HUDEP-2 (cell line): ENCODE data around the gene NDST3.

Experiments
- DNase-seq, 76 experiments: peaks; one replicate each; lab custom pipeline; 2025; ENCODE audit not compliant: unreplicated experiment in 76 of 76; lab: John Stamatoyannopoulos, UW

NDST3 gene

DNA sequence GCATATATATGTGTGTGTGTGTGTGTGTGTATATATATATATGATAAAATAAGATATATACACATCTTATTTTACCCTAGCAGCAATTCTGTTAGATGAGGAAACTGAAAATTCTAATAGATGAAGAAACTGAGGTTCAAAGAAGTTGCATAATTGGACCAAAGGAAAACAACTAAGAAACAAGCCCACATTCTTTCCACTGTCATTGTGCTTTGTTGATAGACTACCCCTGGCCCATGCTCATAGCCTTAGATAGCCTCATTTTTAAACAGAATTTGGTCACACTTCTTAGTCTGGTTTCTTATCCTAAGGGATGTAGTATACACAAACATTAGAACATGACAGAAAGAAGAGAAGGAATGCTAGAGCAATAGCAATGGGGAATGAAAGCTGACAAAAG is 138.8 kb downstream of the NDST3 start:
- DNase-seq, result no peak

DNA sequence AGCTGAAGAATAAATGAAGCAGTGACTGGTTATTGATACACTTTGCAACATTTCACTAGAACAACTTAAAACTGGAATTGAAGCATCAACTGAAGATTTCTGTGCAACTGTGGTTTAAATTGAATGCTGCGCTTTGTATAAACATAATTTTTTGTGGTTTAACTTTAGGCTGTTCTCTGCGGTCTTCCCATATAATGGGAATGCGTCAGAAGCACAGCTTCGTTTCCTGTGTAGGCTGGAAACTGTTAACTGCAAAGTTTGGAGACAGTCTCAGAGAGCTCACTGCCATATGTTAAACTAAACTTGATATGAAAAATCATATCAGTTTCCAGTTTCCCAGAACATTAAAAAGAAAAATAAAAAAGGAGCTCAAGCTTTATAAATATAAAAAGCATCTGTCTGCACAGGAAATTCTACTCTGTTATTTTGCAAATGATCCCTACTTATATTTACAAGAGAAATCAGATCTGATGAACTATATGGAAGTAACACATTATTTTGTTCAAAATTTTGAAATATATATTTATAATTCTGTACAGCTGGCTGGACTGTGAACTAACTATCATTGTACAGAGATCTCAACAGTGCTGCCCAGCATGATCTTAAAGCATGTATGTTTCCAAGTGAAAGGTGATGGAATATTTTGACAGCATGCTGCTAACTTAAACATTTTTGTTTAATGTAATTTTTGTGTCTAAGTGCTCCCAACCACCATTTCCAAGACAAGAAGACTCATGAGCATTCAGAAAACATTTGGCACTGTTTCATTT is 139.9 kb downstream of the NDST3 start:
- DNase-seq, result no peak

- peak in 20 of 76 experiments; percentile 1 to 49 (median 18) for DNase-seq
Measured at GRCh38 chr4:118175506-118175905, 141.2 kb downstream of the NDST3 start.

DNA sequence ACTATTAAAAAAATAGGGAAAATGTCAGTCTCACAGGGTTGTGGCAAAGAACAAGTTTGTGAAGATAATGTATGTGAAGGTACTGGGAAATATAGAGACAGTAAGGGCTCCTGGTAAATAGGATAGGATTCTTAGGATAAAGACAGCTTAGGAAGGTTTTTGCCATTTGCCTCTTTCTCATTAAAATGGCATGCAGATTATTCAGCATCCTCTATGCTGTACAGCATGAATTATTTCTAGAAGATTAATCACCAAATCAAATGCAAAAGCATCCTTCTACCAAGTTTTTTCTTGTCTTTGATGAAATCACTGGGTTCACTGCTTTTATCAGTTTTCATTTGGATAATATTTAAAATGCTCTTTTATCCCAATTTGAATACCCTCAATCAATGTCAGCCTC is 142.8 kb downstream of the NDST3 start:
- DNase-seq, result no peak

GRCh38 chr4:118180776-118181175 is 146.5 kb downstream of the NDST3 start:
- no peak for DNase-seq

DNA sequence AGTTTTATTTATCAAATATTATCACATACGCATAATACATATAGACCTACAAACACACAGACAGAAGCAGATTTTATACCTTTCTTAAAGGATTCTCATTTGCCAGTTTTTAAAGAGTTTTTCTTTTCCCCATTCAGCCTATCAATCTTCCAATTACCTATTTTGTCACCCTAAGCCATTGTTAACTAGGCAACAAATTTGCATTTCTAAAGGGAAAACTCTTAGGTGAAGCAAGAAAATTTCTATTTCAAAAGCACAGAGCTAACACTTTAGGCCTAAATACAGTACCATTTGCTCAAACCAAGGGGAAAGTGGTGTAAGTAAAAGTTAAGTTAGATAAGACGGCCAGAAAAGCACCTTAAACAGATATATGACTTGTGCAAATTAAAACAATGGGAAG is 156.6 kb downstream of the NDST3 start:
- no peak for DNase-seq

DNA sequence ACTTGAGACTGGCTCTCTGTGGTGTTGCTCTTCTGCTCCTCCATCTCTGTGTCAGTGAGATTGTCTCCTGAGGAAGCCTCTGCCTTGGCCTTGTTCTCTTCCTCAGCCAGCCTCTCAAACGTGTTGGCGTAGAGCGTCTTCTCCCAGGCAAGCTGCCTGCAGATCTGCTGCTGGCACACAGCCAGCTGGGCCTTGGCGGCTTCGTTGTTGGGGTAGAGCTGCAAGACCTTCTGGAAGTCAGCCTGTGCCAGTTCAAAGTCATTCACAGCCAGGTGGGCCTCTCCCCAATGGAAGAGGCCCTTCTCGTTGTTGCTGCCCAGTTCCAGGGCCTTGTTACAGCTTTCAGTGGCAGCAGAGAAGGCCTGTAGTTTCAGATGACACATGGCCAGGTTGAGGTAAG is 159.1 kb downstream of the NDST3 start:
- DNase-seq, result no peak

- no peak for DNase-seq
Measured at GRCh38 chr4:118206627-118207026, 172.3 kb downstream of the NDST3 start.

GRCh38 chr4:118213101-118213500 is 178.8 kb downstream of the NDST3 start:
- DNase-seq, result no peak

DNA sequence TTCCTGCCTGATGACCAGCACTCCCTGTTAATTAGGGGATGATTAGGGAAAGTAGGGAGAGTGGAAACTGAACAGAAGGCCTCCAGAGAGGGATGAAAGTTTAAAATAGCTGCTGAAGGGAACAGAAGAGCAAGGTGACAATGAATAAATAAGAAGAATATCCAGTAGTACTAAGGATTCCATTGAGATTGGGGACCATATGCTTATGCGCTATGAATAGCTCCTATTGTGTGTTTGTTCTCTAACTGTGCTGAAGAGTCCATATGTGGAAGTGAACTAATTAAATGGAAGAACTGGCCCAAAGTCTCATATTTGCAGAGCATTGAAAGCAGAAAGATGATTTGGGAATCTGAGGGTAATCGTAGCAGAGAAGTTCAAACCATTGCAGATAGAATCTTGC is 181.5 kb downstream of the NDST3 start:
- no peak for DNase-seq

GRCh38 chr4:118221227-118221800 is 187.0 kb downstream of the NDST3 start:
- no peak for DNase-seq

GRCh38 chr4:118224243-118224829 is 190.1 kb downstream of the NDST3 start:
- DNase-seq, result peak in 12 of 76 experiments; percentile 1 to 46 (median 11)

DNA sequence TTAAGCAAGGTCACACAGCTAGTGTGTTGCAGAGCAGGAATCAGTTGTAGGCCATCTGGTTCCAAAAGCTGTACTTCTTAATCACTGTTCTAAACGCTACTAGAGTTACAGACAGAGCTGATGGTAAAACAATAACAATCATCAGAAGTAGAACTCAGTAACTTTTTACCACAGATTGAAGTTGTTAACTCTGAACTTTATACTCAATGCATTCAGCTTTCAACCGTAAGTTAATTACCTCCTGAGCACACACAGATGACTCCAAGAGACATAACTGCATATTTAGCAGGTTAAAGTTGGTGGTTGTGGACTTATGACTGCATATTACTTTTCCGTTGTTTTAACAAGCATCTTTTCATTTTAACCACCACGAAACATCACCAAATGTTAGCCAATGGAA is 191.2 kb downstream of the NDST3 start:
- no peak for DNase-seq

- DNase-seq, result no peak
Measured at GRCh38 chr4:118226311-118227010, 192.2 kb downstream of the NDST3 start.

DNA sequence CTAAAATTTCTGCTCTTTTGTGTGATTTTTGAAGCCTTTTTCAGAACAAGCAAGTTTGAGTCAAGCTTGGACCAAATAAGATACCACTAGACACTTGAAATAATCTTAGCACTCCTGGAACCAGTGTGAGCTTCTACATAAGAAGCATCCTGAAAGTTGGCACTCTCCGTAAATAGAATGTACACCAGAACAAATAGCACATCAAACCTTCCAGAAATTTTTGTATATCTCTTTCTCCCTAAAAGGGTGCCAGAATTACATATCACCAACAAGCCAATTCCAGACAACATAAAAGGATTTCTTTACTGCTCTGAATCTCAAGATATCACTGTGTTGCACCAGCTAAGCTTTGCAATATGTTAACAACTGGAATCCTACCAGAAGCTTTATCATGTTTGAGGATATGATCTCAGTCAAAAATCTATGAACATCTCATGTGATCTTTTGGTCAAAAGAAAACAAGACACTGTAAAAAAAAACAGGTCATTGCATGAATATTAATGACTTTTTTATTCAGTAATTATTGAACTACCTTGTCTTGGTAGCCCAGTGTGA is 201.4 kb downstream of the NDST3 start:
- DNase-seq, result no peak

- no peak for DNase-seq
Measured at GRCh38 chr4:118237531-118237930, 203.2 kb downstream of the NDST3 start.

- no peak for DNase-seq
Measured at GRCh38 chr4:118249890-118250289, 215.6 kb downstream of the NDST3 start.

- no peak for DNase-seq
Measured at GRCh38 chr4:118254368-118254767, 220.1 kb downstream of the NDST3 start.

GRCh38 chr4:118259111-118259510 is 224.8 kb downstream of the NDST3 start:
- no peak for DNase-seq

- DNase-seq, result no peak
Measured at GRCh38 chr4:118260309-118260708, 226.0 kb downstream of the NDST3 start.

GRCh38 chr4:118264096-118264495 is 229.8 kb downstream of the NDST3 start:
- no peak for DNase-seq
